Measurements from ENCODE around the gene SORCS3.
A peak's percentile ranks its signal among the peaks of the same experiment; 100 is the strongest.

Gene SORCS3

GRCh38 chr10:104641187-104641936 is at the start of gene SORCS3:
TSS of gene SORCS3 (plus strand) at chr10:104641290.
- peak; percentile 50 for DNase-seq (ENCODE audit: low spot score)

- no peak for DNase-seq (ENCODE audit: low spot score)
Observed at GRCh38 chr10:104591441-104591840, 49.6 kb upstream of the SORCS3 start.

- DNase-seq (ENCODE audit: low spot score): no peak
Observed at GRCh38 chr10:104601166-104601565, 39.9 kb upstream of the SORCS3 start.

GRCh38 chr10:104608091-104608828 is 32.8 kb upstream of the SORCS3 start:
- DNase-seq (ENCODE audit: low spot score): no peak

GRCh38 chr10:104612571-104613205 is 28.4 kb upstream of the SORCS3 start:
- DNase-seq (ENCODE audit: low spot score): no peak

- no peak for DNase-seq (ENCODE audit: low spot score)
Observed at GRCh38 chr10:104613406-104613805, 27.7 kb upstream of the SORCS3 start.

GRCh38 chr10:104614245-104614831 is 26.8 kb upstream of the SORCS3 start:
- DNase-seq (ENCODE audit: low spot score): peak; percentile 63

GRCh38 chr10:104615136-104615535 is 26.0 kb upstream of the SORCS3 start:
- no peak for DNase-seq (ENCODE audit: low spot score)

GRCh38 chr10:104617831-104618230 is 23.3 kb upstream of the SORCS3 start:
- DNase-seq (ENCODE audit: low spot score): no peak

GRCh38 chr10:104622175-104622574 is 18.9 kb upstream of the SORCS3 start:
- DNase-seq (ENCODE audit: low spot score): no peak

GRCh38 chr10:104622598-104623209 is 18.4 kb upstream of the SORCS3 start:
- peak; percentile 68 for DNase-seq (ENCODE audit: low spot score)

- DNase-seq (ENCODE audit: low spot score): peak; percentile 76
Observed at GRCh38 chr10:104630731-104631130, 10.4 kb upstream of the SORCS3 start.

GRCh38 chr10:104631946-104632345 is 9.1 kb upstream of the SORCS3 start:
- DNase-seq (ENCODE audit: low spot score): no peak

- peak; percentile 37 for DNase-seq (ENCODE audit: low spot score)
Observed at GRCh38 chr10:104638861-104639589, 2.1 kb upstream of the SORCS3 start.

GRCh38 chr10:104639590-104640338 is 1.3 kb upstream of the SORCS3 start:
- DNase-seq (ENCODE audit: low spot score): peak; percentile 43

GRCh38 chr10:104640339-104641186 is 527 bp upstream of the SORCS3 start:
- DNase-seq (ENCODE audit: low spot score): peak; percentile 13

- no peak for DNase-seq (ENCODE audit: low spot score)
Observed at GRCh38 chr10:104641937-104642657, 1.0 kb downstream of the SORCS3 start.

- DNase-seq (ENCODE audit: low spot score): peak; percentile 82
Observed at GRCh38 chr10:104642658-104643302, 1.7 kb downstream of the SORCS3 start.

GRCh38 chr10:104643303-104643663 is 2.2 kb downstream of the SORCS3 start:
- no peak for DNase-seq (ENCODE audit: low spot score)

Data from kidney tubule cell (primary cell).